Stimulated activated CD8-positive, alpha-beta memory T cell treated with anti-CD3 and anti-CD28 coated beads, Interleukin-12 subunit alpha, Interleukin-12 subunit beta, amount 100 ng/mL, for 24 hours (primary cell): ENCODE measurements around the gene TEX261.

ENCODE experiments used
- DNase-seq: peaks from one replicate; pipeline ENCODE4 v3.0.0-alpha.2; 2020; ENCODE audit errors: extremely low read depth

The TEX261 gene

DNA sequence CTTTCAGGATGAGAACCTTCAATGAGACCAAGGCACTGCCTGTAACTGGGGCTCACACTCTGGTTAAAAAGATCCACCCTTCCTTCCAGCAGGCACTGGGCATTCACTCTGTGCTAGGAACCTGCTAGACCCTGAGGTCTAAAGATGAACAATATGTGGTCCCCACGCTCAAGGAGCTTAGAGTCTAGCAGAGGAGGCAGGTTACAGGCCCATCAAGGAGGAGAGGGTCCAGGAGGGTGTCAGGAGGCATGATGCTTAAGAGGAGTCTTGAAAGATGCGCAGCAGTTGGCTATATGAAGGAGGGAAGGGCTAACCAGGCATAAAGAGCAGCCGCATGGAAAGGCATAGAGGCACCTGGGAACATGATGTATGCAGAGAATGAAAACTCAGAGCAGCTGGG is 11.7 kb downstream of the TEX261 start:
- DNase-seq = no peak

DNA sequence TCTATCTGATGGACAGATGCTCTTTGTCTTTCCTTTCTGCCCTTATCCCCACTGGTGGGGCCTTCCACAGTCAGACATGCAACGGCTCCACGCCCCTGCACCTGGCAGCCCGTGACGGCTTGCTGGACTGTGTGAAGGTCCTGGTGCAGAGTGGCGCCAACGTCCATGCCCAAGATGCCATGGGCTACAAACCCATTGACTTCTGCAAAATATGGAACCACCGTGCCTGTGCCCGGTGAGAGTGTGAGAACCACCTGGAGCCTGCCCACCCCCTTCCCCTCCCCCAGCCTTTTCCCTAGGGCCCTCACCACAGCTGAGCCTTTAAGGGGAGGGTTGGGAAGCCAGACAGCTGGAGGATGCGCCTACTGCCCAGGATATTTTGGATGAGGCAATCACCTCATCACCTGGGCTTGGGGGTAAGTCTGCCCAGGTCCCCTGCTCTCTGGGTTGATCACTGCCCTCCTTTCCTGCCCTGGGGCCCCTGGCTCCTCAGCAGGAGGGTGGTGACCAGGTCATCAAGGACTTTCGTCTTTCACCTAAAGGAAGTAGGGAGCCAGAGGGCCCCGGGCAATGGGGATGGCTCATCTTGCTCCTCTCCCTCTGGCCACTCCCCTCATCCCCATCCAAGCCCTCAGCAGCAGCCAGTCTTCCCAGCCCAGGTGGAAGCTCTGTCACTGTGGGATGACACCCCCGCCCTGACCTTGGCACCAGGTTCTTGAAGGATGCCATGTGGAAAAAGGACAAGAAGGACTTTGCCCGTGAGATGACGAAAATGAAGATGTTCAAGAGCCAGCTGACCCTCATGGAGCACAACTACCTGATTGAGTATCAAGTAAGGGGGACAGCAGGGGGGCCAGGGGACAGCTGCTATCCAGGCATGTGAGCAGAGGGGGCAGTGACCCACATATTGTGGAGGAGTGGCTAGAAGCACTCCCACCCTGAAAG is 12.5 kb downstream of the TEX261 start:
- no peak for DNase-seq

- no peak for DNase-seq
These were observed 13.3 kb downstream of the TEX261 start for GRCh38 chr2:70981421-70981820.

GRCh38 chr2:70979626-70980025 is 15.0 kb downstream of the TEX261 start:
- DNase-seq = no peak

DNA sequence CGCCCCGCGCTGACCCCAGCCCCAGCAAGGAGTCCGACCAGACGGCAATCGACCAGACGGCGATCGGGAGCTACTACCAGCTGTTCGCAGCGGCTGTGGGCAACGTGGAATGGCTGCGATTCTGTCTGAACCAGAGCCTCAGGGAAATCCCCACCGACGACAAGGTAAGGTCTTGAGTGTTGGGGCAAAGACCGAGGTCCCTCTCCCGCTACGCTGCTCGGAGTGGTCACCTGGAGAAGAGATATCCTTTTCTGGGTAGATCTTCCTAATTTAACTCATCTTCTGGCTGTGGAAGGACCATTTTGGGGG is 15.5 kb downstream of the TEX261 start:
- no peak for DNase-seq

GRCh38 chr2:70978341-70979179 is 16.1 kb downstream of the TEX261 start, which contains the start of gene ANKRD53:
Gene ANKRD53, plus strand, starts transcription at chr2:70978630. Its CDS starts 16 bp downstream, at chr2:70978646.
- no peak for DNase-seq

DNA sequence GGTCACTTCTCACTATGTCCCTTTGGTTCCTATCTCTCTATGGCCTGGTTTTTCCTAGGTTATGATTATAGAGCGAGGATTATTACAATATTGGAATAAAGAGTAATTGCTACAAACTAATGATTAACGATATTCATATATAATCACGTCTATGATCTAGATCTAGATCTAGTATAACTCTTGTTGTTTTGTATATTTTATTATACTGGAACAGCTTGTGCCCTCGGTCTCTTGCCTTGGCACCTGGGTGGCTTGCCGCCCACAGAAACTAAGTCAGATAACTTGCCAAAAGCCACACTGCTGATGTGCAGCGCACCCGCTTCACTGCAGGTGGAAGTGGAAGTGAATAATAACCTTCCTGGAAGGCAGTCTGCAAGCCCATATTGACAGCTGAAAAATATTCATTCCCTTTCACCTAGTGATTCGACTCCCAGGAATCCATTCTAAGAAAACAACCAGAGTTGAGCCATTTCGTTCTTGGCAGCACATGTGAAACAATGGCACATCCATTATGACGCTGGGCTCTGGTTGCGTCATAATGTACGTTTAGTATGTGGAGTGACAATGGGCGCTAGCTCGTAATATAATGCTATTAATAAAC is 17.0 kb downstream of the TEX261 start:
- DNase-seq = no peak

- no peak for DNase-seq
These were observed 19.4 kb downstream of the TEX261 start for GRCh38 chr2:70975237-70975636.

DNA sequence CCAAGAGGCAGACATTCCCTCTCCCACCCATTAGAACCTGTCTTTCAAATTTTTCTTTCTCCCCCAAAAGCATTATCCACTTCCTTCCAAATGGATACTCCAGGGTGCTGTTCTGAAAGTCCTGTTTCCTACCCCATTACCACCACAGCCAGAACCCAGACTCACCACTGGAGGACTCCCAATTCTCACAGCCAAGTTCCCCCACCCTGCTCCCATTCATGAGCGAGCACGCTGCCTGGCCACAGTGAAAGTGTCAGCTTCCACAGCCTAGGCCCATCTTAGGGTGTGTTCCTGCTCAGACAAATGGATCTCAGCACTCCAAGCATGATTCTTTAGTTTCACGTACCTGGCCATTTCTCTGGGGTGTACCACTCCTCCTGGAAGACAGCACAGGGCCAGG is 20.1 kb downstream of the TEX261 start:
- no peak for DNase-seq

DNA sequence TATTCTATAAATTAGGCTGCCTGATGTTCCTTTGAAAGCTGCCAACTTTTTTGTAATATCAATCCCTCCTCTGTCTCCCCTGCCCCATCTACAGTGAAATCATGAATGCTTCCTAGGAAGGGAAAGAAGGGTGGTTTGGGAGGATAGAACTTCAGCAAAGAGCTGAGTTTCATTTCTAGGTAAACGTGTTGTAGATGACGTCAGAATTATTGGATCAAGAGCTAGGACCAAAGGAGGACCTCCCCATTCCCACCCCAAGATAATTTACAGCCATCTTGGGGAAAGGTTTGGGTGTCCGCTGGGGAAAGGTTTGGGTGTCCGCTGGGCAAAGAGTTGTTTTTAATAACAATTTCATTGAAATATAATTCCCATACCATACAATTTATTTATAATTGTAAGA is 27.5 kb downstream of the TEX261 start:
- no peak for DNase-seq

- DNase-seq = no peak
These were observed 28.0 kb downstream of the TEX261 start for GRCh38 chr2:70966681-70967080.

DNA sequence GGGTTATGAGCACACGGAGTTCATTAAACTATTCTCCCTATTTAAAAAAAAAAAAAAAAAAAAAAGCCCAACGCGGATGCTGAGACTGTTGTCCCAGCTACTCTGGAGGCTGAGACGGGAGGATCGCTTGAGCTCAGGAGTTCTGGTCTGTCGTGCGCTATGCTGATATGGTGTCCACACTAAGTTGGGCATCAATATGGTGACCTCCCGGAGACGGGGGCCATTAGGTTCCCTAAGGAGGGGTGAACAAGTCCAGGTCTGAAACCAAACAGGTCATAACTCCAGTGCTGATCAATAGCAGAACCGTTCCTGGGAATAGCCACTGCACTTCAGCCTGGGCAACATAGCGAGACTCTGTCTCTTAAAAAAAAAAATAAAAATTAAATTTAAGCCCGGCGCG is 29.2 kb downstream of the TEX261 start:
- no peak for DNase-seq

DNA sequence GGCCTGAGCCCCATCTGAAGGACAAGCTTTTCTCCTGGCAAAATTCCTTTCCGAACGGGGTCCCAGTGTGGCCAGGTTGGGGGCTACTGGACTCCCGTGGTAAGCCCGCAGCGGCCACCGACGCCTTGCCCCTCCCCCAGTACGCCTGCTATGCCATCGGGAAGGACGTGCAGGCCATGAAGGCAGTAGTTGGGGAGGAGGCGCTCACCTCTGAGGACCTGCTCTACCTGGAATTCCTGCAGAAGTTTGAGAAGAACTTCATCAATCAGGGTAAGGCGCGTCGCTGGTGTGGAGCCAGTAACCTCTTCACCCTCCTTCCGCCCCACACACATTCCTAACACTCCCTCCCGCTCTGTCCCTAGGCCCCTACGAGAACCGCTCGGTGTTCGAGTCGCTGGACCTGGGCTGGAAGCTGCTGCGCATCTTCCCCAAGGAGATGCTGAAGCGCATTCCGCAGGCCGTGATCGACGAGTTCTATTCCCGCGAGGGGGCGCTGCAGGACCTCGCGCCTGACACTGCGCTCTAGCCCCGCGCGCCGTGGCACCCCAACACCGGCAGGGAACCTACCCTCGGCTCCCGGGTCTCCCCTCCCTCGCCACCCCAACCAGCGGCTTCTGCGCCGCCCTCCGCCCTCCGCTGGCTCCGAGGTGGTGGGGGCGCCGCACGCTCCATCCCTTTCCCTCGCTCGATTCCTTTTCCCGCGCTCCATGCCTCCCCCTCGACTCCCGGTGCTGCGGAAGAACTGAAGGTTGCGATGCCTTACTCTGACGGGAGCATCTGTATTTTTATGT is 29.9 kb downstream of the TEX261 start:
- peak; percentile 54 for DNase-seq

GRCh38 chr2:70964133-70964532 is 30.5 kb downstream of the TEX261 start:
- DNase-seq = no peak

- no peak for DNase-seq
These were observed 31.5 kb downstream of the TEX261 start for GRCh38 chr2:70962885-70963878.

GRCh38 chr2:70962211-70962884 is 32.3 kb downstream of the TEX261 start:
- no peak for DNase-seq

DNA sequence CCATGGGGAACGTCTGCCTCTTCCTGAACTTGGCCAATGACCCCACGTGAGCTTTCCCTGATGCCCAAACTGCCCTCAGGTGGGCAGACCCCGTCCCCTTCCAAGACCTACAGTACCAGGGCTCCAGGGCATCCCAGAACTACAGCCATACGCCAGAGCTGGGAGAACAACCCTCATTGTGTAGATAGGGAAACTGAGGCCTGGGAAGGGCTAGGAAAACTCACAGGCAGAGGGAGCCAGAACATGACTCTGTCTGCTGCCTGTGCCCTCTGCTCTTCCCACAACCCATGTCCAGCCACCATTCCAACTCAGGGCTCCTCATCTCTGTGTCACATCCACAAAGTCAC is 33.1 kb downstream of the TEX261 start:
- DNase-seq = no peak

- DNase-seq = no peak
These were observed 33.6 kb downstream of the TEX261 start for GRCh38 chr2:70960833-70961647.
